GM21515 (cell line): ENCODE measurements around the gene LAMA3.
"Not testable (repeated sequence)": the region's sequence is repeated elsewhere in the genome, so short reads cannot be mapped to it uniquely, and the experiment has no call there.

Source experiments
- ATAC-seq: cut with Tn5 transposase; IDR thresholded peaks from one replicate; pipeline ENCODE4 v1.9.1; 2021; ENCODE audit not compliant: unreplicated experiment

Gene LAMA3

GRCh38 chr18:23730857-23731256 lies 41.6 kb downstream of the LAMA3 start:
- no peak for ATAC-seq

GRCh38 chr18:23731861-23732260 lies 42.6 kb downstream of the LAMA3 start:
- ATAC-seq, result no peak

- no peak for ATAC-seq
Observed at GRCh38 chr18:23732439-23732838, 43.2 kb downstream of the LAMA3 start.

GRCh38 chr18:23733265-23733664 lies 44.0 kb downstream of the LAMA3 start:
- ATAC-seq, result not testable (repeated sequence)

- no peak for ATAC-seq
Observed at GRCh38 chr18:23733895-23734294, 44.6 kb downstream of the LAMA3 start.

GRCh38 chr18:23735021-23735464 lies 45.8 kb downstream of the LAMA3 start:
- ATAC-seq, result no peak

- no peak for ATAC-seq
Observed at GRCh38 chr18:23737578-23737977, 48.3 kb downstream of the LAMA3 start.

GRCh38 chr18:23738151-23738550 lies 48.9 kb downstream of the LAMA3 start:
- ATAC-seq, result no peak

- no peak for ATAC-seq
Observed at GRCh38 chr18:23738575-23738974, 49.3 kb downstream of the LAMA3 start.

- no peak for ATAC-seq
Observed at GRCh38 chr18:23740105-23740830, 51.0 kb downstream of the LAMA3 start.

- ATAC-seq, result not testable (repeated sequence)
Observed at GRCh38 chr18:23741967-23742366, 52.7 kb downstream of the LAMA3 start.

GRCh38 chr18:23743733-23744333 lies 54.6 kb downstream of the LAMA3 start:
- ATAC-seq, result no peak

GRCh38 chr18:23745366-23745765 lies 56.1 kb downstream of the LAMA3 start:
- no peak for ATAC-seq

GRCh38 chr18:23746851-23747250 lies 57.6 kb downstream of the LAMA3 start:
- ATAC-seq, result no peak

GRCh38 chr18:23752363-23752762 lies 63.1 kb downstream of the LAMA3 start:
- ATAC-seq, result no peak

- ATAC-seq, result no peak
Observed at GRCh38 chr18:23752796-23753195, 63.5 kb downstream of the LAMA3 start.

GRCh38 chr18:23756590-23757436 lies 67.6 kb downstream of the LAMA3 start:
- no peak for ATAC-seq

GRCh38 chr18:23757437-23757733 lies 68.1 kb downstream of the LAMA3 start:
- ATAC-seq, result no peak

GRCh38 chr18:23758281-23758680 lies 69.0 kb downstream of the LAMA3 start:
- ATAC-seq, result no peak

- ATAC-seq, result no peak
Observed at GRCh38 chr18:23761941-23762340, 72.7 kb downstream of the LAMA3 start.

- no peak for ATAC-seq
Observed at GRCh38 chr18:23763343-23763742, 74.1 kb downstream of the LAMA3 start.

GRCh38 chr18:23765931-23766330 lies 76.7 kb downstream of the LAMA3 start:
- ATAC-seq, result no peak
